HG02870 (cell line): ENCODE measurements around the gene BBS1.
A peak's percentile ranks its signal among the peaks of the same experiment; 100 is the strongest.
"Not testable (repeated sequence)": the region's sequence is repeated elsewhere in the genome, so short reads cannot be mapped to it uniquely, and the experiment has no call there.

Experiments
- ATAC-seq: cut with Tn5 transposase; IDR thresholded peaks from one replicate; pipeline ENCODE4 v1.9.1; 2021; ENCODE audit warnings: mild to moderate bottlenecking, moderate library complexity; ENCODE audit not compliant: unreplicated experiment

Gene BBS1

GRCh38 chr11:66510271-66510989 lies at the start of gene BBS1:
BBS1 (plus strand) TSS chr11:66510635; CDS start chr11:66510660, 25 bp downstream.
- ATAC-seq = peak; percentile 72

GRCh38 chr11:66462010-66462409 lies 48.4 kb upstream of the BBS1 start:
- no peak for ATAC-seq

GRCh38 chr11:66462911-66463310 lies 47.5 kb upstream of the BBS1 start:
- ATAC-seq = no peak

- ATAC-seq = not testable (repeated sequence)
Measured at GRCh38 chr11:66464116-66464515, 46.3 kb upstream of the BBS1 start.

GRCh38 chr11:66464916-66465315 lies 45.5 kb upstream of the BBS1 start:
- ATAC-seq = no peak

GRCh38 chr11:66465373-66466224 lies 44.8 kb upstream of the BBS1 start:
- ATAC-seq = no peak

GRCh38 chr11:66466225-66467033 lies 44.0 kb upstream of the BBS1 start, which contains the start of gene PELI3:
PELI3 (plus strand) TSS chr11:66466905; CDS start chr11:66468129, 1,224 bp downstream.
- peak; percentile 79 for ATAC-seq

- peak; percentile 26 for ATAC-seq
Measured at GRCh38 chr11:66467034-66467659, 43.3 kb upstream of the BBS1 start.

GRCh38 chr11:66467756-66468155 lies 42.7 kb upstream of the BBS1 start:
- no peak for ATAC-seq

- no peak for ATAC-seq
Measured at GRCh38 chr11:66468691-66469090, 41.7 kb upstream of the BBS1 start.

- no peak for ATAC-seq
Measured at GRCh38 chr11:66469441-66469840, 41.0 kb upstream of the BBS1 start.

GRCh38 chr11:66470015-66470414 lies 40.4 kb upstream of the BBS1 start:
- no peak for ATAC-seq

GRCh38 chr11:66471142-66471541 lies 39.3 kb upstream of the BBS1 start:
- ATAC-seq = no peak

- no peak for ATAC-seq
Measured at GRCh38 chr11:66472054-66472453, 38.4 kb upstream of the BBS1 start.

- no peak for ATAC-seq
Measured at GRCh38 chr11:66473167-66473566, 37.3 kb upstream of the BBS1 start.

GRCh38 chr11:66473608-66474515 lies 36.6 kb upstream of the BBS1 start:
- no peak for ATAC-seq

- ATAC-seq = no peak
Measured at GRCh38 chr11:66475349-66476172, 34.9 kb upstream of the BBS1 start.

GRCh38 chr11:66476173-66476840 lies 34.1 kb upstream of the BBS1 start:
- no peak for ATAC-seq
